Ishikawa (cell line): ENCODE data around the gene REX1BD.

Source experiments
- CEBPB ChIP-seq: IDR thresholded peaks from 2 replicates; pipeline ENCODE4 v1.6.1; 2012
- CREB1 ChIP-seq: IDR thresholded peaks from 2 replicates; pipeline ENCODE4 v1.6.1; 2012; ENCODE audit warnings: low read depth
- EGR1 ChIP-seq: IDR thresholded peaks from 2 replicates; pipeline ENCODE4 v1.6.1; 2012
- EP300 ChIP-seq: IDR thresholded peaks from 2 replicates; pipeline ENCODE4 v1.6.1; 2012; ENCODE audit warnings: borderline replicate concordance
- FOXM1 ChIP-seq: IDR thresholded peaks from 2 replicates; pipeline ENCODE4 v1.6.1; 2012; ENCODE audit warnings: low read depth, borderline replicate concordance
- NFIC ChIP-seq: IDR thresholded peaks from 2 replicates; pipeline ENCODE4 v1.6.1; 2012
- RAD21 ChIP-seq: IDR thresholded peaks from 2 replicates; pipeline ENCODE4 v1.6.1; 2012; ENCODE audit warnings: low read depth
- TAF1 ChIP-seq: IDR thresholded peaks from 2 replicates; pipeline ENCODE4 v1.6.1; 2012; ENCODE audit warnings: low read depth, mild to moderate bottlenecking
- TCF12 ChIP-seq: IDR thresholded peaks from 2 replicates; pipeline ENCODE4 v1.6.1; 2012; ENCODE audit warnings: low read depth
- TEAD4 ChIP-seq: IDR thresholded peaks from 2 replicates; pipeline ENCODE4 v1.6.1; 2012
- YY1 ChIP-seq: IDR thresholded peaks from 2 replicates; pipeline ENCODE4 v1.6.1; 2012; ENCODE audit warnings: low read depth
- ZBTB7A ChIP-seq: IDR thresholded peaks from 2 replicates; pipeline ENCODE4 v1.6.1; 2012; ENCODE audit warnings: low read depth
- TF ChIP-seq, protein P1 (sequence below): IDR thresholded peaks from 2 replicates; pipeline ENCODE4 v1.6.1; 2012; ENCODE audit warnings: low read depth, mild to moderate bottlenecking
- TF ChIP-seq, protein P2 (sequence below): IDR thresholded peaks from 2 replicates; pipeline ENCODE4 v1.6.1; 2012
- TF ChIP-seq, protein P3 (sequence below): IDR thresholded peaks from 2 replicates; pipeline ENCODE4 v1.6.1; 2012

REX1BD gene

DNA sequence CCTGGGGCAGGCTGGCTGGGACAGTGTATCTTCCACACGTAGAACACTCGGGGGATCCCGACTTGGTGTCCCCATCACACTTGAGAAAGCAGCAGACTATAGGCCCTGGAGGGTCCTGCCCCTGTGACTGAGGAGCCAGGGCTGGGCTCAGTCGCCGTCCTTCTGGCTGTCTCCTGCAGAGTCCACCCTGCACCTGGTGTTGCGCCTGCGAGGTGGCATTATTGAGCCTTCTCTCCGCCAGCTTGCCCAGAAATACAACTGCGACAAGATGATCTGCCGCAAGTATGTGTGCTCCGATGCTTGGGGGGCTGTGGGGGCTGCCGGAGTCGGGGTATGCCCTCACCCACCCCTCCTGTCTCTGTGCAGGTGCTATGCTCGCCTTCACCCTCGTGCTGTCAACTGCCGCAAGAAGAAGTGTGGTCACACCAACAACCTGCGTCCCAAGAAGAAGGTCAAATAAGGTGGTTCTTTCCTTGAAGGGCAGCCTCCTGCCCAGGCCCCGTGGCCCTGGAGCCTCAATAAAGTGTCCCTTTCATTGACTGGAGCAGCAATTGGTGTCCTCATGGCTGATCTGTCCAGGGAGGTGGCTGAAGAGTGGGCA lies 13.8 kb upstream of the REX1BD start:
- TF ChIP-seq FOXM1 (no peak), TAF1 (no peak)

DNA sequence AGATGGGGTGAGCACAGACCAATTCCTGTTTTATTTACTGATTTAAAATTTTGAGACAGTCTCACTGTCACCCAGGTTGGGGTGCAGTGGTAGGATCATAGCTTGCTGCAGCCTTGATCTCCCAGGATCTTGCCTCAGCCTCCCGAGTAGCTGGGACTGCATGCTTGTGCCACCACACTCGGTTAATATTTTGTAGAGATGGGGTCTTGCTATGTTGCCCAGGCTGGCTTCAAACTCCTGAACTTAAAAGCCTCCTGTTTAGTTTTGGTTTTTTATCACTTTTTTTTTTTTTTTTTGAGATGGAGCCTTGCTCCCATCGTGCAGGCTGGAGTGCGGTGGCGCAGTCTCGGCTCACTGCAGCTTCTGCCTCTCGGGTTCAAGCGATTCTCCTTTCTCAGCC lies 12.2 kb upstream of the REX1BD start:
- TF ChIP-seq RAD21 (no peak), YY1 (no peak), TAF1 (no peak), ZBTB7A (no peak), TCF12 (no peak)
- TF ChIP-seq, protein P1, sequence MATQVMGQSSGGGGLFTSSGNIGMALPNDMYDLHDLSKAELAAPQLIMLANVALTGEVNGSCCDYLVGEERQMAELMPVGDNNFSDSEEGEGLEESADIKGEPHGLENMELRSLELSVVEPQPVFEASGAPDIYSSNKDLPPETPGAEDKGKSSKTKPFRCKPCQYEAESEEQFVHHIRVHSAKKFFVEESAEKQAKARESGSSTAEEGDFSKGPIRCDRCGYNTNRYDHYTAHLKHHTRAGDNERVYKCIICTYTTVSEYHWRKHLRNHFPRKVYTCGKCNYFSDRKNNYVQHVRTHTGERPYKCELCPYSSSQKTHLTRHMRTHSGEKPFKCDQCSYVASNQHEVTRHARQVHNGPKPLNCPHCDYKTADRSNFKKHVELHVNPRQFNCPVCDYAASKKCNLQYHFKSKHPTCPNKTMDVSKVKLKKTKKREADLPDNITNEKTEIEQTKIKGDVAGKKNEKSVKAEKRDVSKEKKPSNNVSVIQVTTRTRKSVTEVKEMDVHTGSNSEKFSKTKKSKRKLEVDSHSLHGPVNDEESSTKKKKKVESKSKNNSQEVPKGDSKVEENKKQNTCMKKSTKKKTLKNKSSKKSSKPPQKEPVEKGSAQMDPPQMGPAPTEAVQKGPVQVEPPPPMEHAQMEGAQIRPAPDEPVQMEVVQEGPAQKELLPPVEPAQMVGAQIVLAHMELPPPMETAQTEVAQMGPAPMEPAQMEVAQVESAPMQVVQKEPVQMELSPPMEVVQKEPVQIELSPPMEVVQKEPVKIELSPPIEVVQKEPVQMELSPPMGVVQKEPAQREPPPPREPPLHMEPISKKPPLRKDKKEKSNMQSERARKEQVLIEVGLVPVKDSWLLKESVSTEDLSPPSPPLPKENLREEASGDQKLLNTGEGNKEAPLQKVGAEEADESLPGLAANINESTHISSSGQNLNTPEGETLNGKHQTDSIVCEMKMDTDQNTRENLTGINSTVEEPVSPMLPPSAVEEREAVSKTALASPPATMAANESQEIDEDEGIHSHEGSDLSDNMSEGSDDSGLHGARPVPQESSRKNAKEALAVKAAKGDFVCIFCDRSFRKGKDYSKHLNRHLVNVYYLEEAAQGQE, result no peak
- TF ChIP-seq, protein P2, sequence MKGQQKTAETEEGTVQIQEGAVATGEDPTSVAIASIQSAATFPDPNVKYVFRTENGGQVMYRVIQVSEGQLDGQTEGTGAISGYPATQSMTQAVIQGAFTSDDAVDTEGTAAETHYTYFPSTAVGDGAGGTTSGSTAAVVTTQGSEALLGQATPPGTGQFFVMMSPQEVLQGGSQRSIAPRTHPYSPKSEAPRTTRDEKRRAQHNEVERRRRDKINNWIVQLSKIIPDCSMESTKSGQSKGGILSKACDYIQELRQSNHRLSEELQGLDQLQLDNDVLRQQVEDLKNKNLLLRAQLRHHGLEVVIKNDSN, result no peak

DNA sequence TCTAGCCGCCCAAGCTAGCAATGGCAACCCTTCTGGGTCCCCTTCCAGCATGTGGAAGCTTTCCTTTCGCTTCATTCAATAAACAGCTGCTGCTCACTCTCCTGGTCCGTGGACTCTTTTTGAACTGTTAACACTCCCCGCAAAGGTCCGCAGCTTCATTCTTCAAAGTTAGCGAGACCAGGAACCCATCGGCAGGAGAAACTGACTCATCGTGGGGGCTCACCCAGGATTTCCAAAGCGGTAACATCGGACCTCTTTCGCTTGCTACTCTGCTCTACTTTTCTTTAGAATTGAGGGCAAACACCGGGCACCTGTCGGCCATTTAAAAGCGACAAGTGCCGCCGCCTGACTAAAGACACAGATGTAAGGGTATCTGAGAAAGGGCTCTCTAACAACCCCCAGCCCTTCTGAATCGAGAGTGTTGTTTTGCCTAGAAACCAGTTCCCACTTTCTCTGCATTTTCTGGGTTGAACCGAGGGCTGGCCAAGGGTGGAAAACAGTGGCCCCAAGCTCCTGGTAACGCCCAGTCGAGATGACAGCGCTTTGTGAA lies 11.2 kb upstream of the REX1BD start:
- TF ChIP-seq FOXM1 (no peak), EP300 (no peak), RAD21 (no peak)

DNA sequence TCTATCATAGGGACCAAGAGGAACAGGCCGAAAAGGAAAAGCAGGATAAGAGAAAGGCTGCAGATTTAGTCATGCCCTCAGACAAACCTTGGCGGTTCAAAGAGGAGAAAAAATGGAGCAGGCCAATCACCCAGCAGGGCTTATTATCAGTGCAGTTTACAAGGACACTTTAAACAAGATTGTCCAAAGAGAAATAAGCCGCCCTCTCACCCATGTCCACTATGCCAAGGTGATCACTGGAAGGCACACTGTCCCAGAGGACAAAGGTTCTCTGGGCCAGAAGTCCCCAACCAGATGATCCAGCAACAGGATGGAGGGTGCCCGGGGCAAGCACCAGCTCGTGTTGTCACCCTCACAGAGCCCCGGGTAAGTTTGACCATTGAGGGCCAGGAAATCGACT lies 8.3 kb upstream of the REX1BD start:
- TF ChIP-seq TEAD4 (no peak), CEBPB (no peak), NFIC (no peak), TCF12 (no peak), CREB1 (no peak), ZBTB7A (no peak), EGR1 (no peak), FOXM1 (no peak), RAD21 (no peak), EP300 (no peak)
- TF ChIP-seq, protein P2, result no peak
- TF ChIP-seq, protein P1, result no peak

DNA sequence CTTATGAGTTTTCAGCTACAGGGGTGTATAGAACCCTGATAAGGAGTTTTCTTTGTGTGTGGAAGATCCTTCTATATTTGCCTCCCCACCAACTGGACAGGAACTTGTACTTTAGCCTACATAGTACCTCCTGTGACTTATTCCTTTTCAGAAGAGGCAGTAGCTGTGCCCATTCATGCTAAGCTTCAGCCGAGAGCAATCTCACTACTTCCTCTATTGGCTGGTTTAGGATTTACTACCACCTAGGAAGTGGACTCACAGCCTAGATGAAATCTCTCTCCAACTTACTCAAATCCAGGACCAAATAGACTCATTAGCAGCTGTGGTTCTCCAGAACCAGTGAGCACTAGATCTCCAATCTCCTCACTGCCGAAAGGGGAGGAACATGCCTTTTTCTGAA lies 2.3 kb upstream of the REX1BD start:
- TF ChIP-seq, protein P2, result no peak
- TF ChIP-seq FOXM1 (no peak), TAF1 (no peak), EP300 (no peak), EGR1 (no peak), TEAD4 (no peak), CREB1 (no peak), RAD21 (no peak), CEBPB (no peak), NFIC (no peak), ZBTB7A (no peak)
- TF ChIP-seq, protein P1, result no peak
- TF ChIP-seq, protein P3, sequence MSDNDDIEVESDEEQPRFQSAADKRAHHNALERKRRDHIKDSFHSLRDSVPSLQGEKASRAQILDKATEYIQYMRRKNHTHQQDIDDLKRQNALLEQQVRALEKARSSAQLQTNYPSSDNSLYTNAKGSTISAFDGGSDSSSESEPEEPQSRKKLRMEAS, result no peak
